WTC11 (cell line): ENCODE measurements around the gene KSR2. TPM values are rescaled to one million over a fixed set of nuclear protein-coding genes. Genes with fewer than 3 reads are reported as not detected.

Experiments used
- ATAC-seq: fragments of 200-7000 bp; cut with Tn5 transposase; 2 replicates; pipeline ENCODE4 v1.10.0; 2021; ENCODE audit warnings: mild to moderate bottlenecking, moderate library complexity
- CTCF ChIA-PET: fragments of 300-600 bp; sonication (Branson Sonifier 250); formaldehyde crosslinking; loops from one replicate; lab custom pipeline; 2021; ENCODE audit warnings: antibody characterized with exemption; lab: Charles Lee
- POLR2A ChIA-PET: fragments of 350-600 bp; sonication (Branson Sonifier 250); formaldehyde crosslinking; loops from one replicate; lab custom pipeline; 2021; ENCODE audit warnings: antibody characterized with exemption; lab: Charles Lee
- DNase-seq: peaks from one replicate; pipeline ENCODE4 v3.0.0; 2021; ENCODE audit warnings: low spot score
- H3K27ac Mint-ChIP-seq: 2 replicates; pipeline ENCODE4 v1.8.0; 2021; ENCODE audit warnings: mixed read lengths
- H3K27me3 Mint-ChIP-seq: 2 replicates; pipeline ENCODE4 v1.8.0; 2021; ENCODE audit warnings: low read depth, mild to moderate bottlenecking, moderate library complexity, mixed read lengths
- H3K36me3 Mint-ChIP-seq: 2 replicates; pipeline ENCODE4 v1.8.0; 2021; ENCODE audit warnings: mixed read lengths
- H3K4me1 Mint-ChIP-seq: 2 replicates; pipeline ENCODE4 v1.8.0; 2022; ENCODE audit warnings: mixed read lengths
- H3K4me3 Mint-ChIP-seq: 2 replicates; pipeline ENCODE4 v1.8.0; 2021; ENCODE audit warnings: mild to moderate bottlenecking, moderate library complexity, mixed read lengths
- H3K9me3 Mint-ChIP-seq: 2 replicates; pipeline ENCODE4 v1.8.0; 2021; ENCODE audit warnings: mixed read lengths
- ATF1 ChIP-seq: sonication (generic); formaldehyde crosslinking; IDR thresholded peaks from 2 replicates; pipeline ENCODE4 v1.8.1; 2023; ENCODE audit warnings: mild to moderate bottlenecking, moderate library complexity, missing genetic modification reagents
- ATF6 ChIP-seq: sonication (generic); formaldehyde crosslinking; IDR thresholded peaks from 2 replicates; pipeline ENCODE4 v1.8.1; 2023; ENCODE audit warnings: mild to moderate bottlenecking, missing genetic modification reagents
- CTCF ChIP-seq: fragments of 200-600 bp; IDR thresholded peaks from 2 replicates; pipeline ENCODE4 v1.8.0; 2022; ENCODE audit warnings: antibody characterized with exemption
- E2F5 ChIP-seq: sonication (generic); formaldehyde crosslinking; IDR thresholded peaks from 2 replicates; pipeline ENCODE4 v1.8.1; 2022; ENCODE audit warnings: mild to moderate bottlenecking, moderate library complexity, missing genetic modification reagents
- ERG ChIP-seq: fragments of 250-450 bp; sonication (Bioruptor Pico); IDR thresholded peaks from 2 replicates; pipeline ENCODE4 v1.8.0; 2021; ENCODE audit warnings: mild to moderate bottlenecking
- FOXK1 ChIP-seq: sonication (generic); formaldehyde crosslinking; IDR thresholded peaks from 2 replicates; pipeline ENCODE4 v1.8.0; 2022; ENCODE audit warnings: mild to moderate bottlenecking, moderate library complexity, missing genetic modification reagents
- FOXP4 ChIP-seq: sonication (generic); formaldehyde crosslinking; IDR thresholded peaks from 2 replicates; pipeline ENCODE4 v1.8.0; 2022; ENCODE audit warnings: mild to moderate bottlenecking, missing genetic modification reagents
- NFE2L1 ChIP-seq: sonication (generic); formaldehyde crosslinking; IDR thresholded peaks from 2 replicates; pipeline ENCODE4 v1.8.1; 2023; ENCODE audit warnings: missing genetic modification reagents
- RORB ChIP-seq: fragments of 250-450 bp; sonication (Bioruptor Pico); IDR thresholded peaks from 2 replicates; pipeline ENCODE4 v1.9.0; 2021; ENCODE audit warnings: mild to moderate bottlenecking
- SMAD4 ChIP-seq: sonication (generic); formaldehyde crosslinking; IDR thresholded peaks from 2 replicates; pipeline ENCODE4 v1.8.0; 2022; ENCODE audit warnings: mild to moderate bottlenecking, missing genetic modification reagents
- STAT6 ChIP-seq: sonication (generic); formaldehyde crosslinking; conservative IDR thresholded peaks from 2 replicates; pipeline ENCODE4 v1.8.1; 2023; ENCODE audit warnings: mild to moderate bottlenecking, low read depth, missing genetic modification reagents, moderate library complexity
- ZNF121 ChIP-seq: sonication (generic); formaldehyde crosslinking; IDR thresholded peaks from 2 replicates; pipeline ENCODE4 v1.8.0; 2023; ENCODE audit warnings: missing genetic modification reagents
- ZNF232 ChIP-seq: sonication (generic); formaldehyde crosslinking; IDR thresholded peaks from 2 replicates; pipeline ENCODE4 v1.8.0; 2022; ENCODE audit warnings: mild to moderate bottlenecking, missing genetic modification reagents
- ZNF281 ChIP-seq: sonication (generic); formaldehyde crosslinking; IDR thresholded peaks from 2 replicates; pipeline ENCODE4 v1.8.0; 2023; ENCODE audit warnings: mild to moderate bottlenecking, missing genetic modification reagents
- total RNA-seq: library from RNA; stranded (reverse); gene quantifications from 3 replicates; pipeline ENCODE4 v1.2.3, GENCODE V29; 2021

KSR2 gene
- total RNA-seq, 1 experiment from 2014 or later = 2.4 TPM

GRCh38 chr12:117968826-117969659 is at the start of gene KSR2 (continued):
- TF ChIP-seq E2F5 (CRISPR knock-in tag) (peak; percentile 84), ZNF281 (CRISPR knock-in tag) (0 out of 2 replicates have a peak, but pooled peaks have one; percentile 59), ATF6 (CRISPR knock-in tag) (no peak), FOXK1 (CRISPR knock-in tag) (0 out of 2 replicates have a peak, but pooled peaks have one; percentile 3)

- no peak overlapping the region for H3K27ac Mint-ChIP-seq
- TF ChIP-seq ATF1 (CRISPR knock-in tag) = no peak
- TF ChIP-seq SMAD4 (CRISPR knock-in tag) = no peak
- TF ChIP-seq ZNF232 (CRISPR knock-in tag) = no peak
- TF ChIP-seq ZNF281 (CRISPR knock-in tag) = no peak
- no peak for TF ChIP-seq RORB (CRISPR knock-in tag)
- no peak for TF ChIP-seq ZNF121 (CRISPR knock-in tag)
- no peak for TF ChIP-seq NFE2L1 (CRISPR knock-in tag)
- no peak for TF ChIP-seq FOXP4 (CRISPR knock-in tag)
- no peak for TF ChIP-seq ERG
- TF ChIP-seq STAT6 = no peak
- TF ChIP-seq CTCF = no peak
Observed at GRCh38 chr12:118017926-118018325, 49.1 kb upstream of the KSR2 start.

More at GRCh38 chr12:118017926-118018325, 49.1 kb upstream of the KSR2 start:
- Mint-ChIP-seq H3K36me3 (peaks cover 43% of the 10 kb centered on the region), H3K4me3 (peak overlapping the region; percentile 93), H3K9me3 (no peaks in the 10 kb centered on the region; the same call in 1 of the 2 replicates), H3K27me3 (no peaks in the 10 kb centered on the region; the same call in none of the 2 replicates), H3K4me1 (peaks cover 22% of the 10 kb centered on the region)
- ChIA-PET CTCF (interaction anchor here (2.5 kb wide), 1 partner anchor 143 kb away, joined by 25 read pairs; no protein-coding TSS in a partner anchor), POLR2A (interaction anchor here (0.7 kb wide), 1 partner anchor 96 kb away, joined by 4 read pairs; no protein-coding TSS in a partner anchor)
- DNase-seq (no peak), ATAC-seq (no peak)
